ENCODE measurements around the gene CFLAR. TPM values are rescaled to one million over a fixed set of nuclear protein-coding genes. Genes with fewer than 3 reads are reported as not detected.

CFLAR gene
- total and polyA plus RNA-seq, 2 of the 4 experiments (the other 2 are of a cell fraction): 29.2 to 59.9 TPM

DNA sequence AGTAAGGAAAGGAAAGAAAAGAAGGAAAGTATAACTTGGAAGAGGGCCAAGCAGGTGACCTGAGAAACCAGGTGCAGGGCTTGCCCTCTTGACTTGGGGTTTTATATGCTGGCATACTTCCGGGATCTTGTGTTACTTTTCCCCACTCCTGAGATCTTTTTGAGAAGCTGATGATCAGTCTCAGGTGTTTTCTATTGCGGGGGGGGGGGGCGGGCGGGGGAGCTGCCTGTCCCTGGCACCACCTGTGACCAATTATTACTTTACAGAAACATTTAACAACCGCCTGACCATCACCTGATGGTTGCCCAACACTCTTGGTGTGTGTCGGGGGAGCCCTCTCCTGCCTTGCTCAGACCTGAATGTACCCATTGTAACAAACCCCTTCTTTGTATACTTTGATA lies 60.1 kb downstream of the CFLAR start:
- POLR2A ChIA-PET (ENCODE audit: unreplicated experiment): no interaction called here
- Histone ChIP-seq H3K36me3 (ENCODE audit: control insufficient read depth, insufficient read depth, low read length) (no peaks in the 10 kb centered on the region), H3K79me1 (ENCODE audit: low read depth in 1 of 2, low read length in 2 of 2) (no peaks in the 10 kb centered on the region), H4K5ac (ENCODE audit: low read depth, low read length) (no peak overlapping the region), H3K9me3 (ENCODE audit: control insufficient read depth, insufficient read depth, low read length) (no peaks in the 10 kb centered on the region), H4K8ac (ENCODE audit: low read depth in 2 of 2, low read length in 2 of 2) (no peak overlapping the region), H3K56ac (ENCODE audit: extremely low read depth, insufficient read depth, low read length) (no peak overlapping the region), H3K27ac (ENCODE audit: insufficient read depth, low read length) (no peak overlapping the region), H3K23ac (ENCODE audit: low read depth, low read length) (no peak overlapping the region), H2BK15ac (ENCODE audit: low read depth, low read length) (no peak overlapping the region), H2BK5ac (ENCODE audit: low read depth, low read length, poor library complexity, severe bottlenecking) (no peak overlapping the region), H3K14ac (replicated peaks; ENCODE audit: low read depth, low read length) (no peak overlapping the region), H3K4me3 (ENCODE audit: insufficient read depth, low read depth, low read length) (no peak overlapping the region), H2BK20ac (ENCODE audit: low read depth, low read length) (no peak overlapping the region), H2AFZ (replicated peaks; ENCODE audit: low read length, poor library complexity) (no peak overlapping the region), H3K27me3 (ENCODE audit: control insufficient read depth, insufficient read depth, low read length) (0 out of 2 replicates have a peak, but pooled peaks cover 2% of the 10 kb centered on the region), H3K4me1 (ENCODE audit: control insufficient read depth, insufficient read depth, low read length) (no peaks in the 10 kb centered on the region), H3K4ac (ENCODE audit: low read depth, low read length) (no peak overlapping the region), H2BK120ac (ENCODE audit: low read depth, low read length) (no peak overlapping the region), H3K4me2 (ENCODE audit: low read depth, low read length) (no peak overlapping the region), H2AK9ac (replicated peaks; ENCODE audit: low read depth, low read length, poor library complexity) (no peak overlapping the region), H3K9ac (ENCODE audit: low read depth, low read length) (no peak overlapping the region), H3K18ac (ENCODE audit: low read depth, low read length) (no peak overlapping the region), H3K9me1 (ENCODE audit: insufficient read depth, low read length) (no peaks in the 10 kb centered on the region), H4K91ac (ENCODE audit: insufficient read depth, low read depth, low read length) (no peak overlapping the region), H2AK5ac (ENCODE audit: low read depth, low read length) (no peak overlapping the region), H4K20me1 (ENCODE audit: insufficient read depth, low read length) (no peaks in the 10 kb centered on the region)
- in situ Hi-C loops (cut with MboI; ENCODE audit: low sequenced_read_pairs): loop anchor here (5.0 kb wide), 1 partner anchor 269 kb away; no protein-coding TSS in a partner anchor
- DNase-seq: no peak
- dilution Hi-C loops (cut with HindIII; ENCODE audit: low sequenced_read_pairs, unreplicated experiment): no loop called here
- intact Hi-C loops (cut with micrococcal nuclease): loop anchor here (5.0 kb wide), 1 partner anchor 104 kb away; the partner anchor contains the start of genes HYCC2 and NDUFB3
- no TSS peak for BruUV-seq (replicated peaks)
- no peak for ATAC-seq (ENCODE audit: low read depth)
- CTCF ChIA-PET: no interaction called here
- WGBS, 2 experiments (ENCODE audit: extremely low coverage in 2 of 2, insufficient read length in 1 of 2): no CpG with 5 or more reads among the region's 6 CpGs
- TF ChIP-seq RCOR1 (IDR thresholded peaks at IDR 0.05; ENCODE audit: insufficient replicate concordance, low read length): no peak
- TF ChIP-seq, protein P1, sequence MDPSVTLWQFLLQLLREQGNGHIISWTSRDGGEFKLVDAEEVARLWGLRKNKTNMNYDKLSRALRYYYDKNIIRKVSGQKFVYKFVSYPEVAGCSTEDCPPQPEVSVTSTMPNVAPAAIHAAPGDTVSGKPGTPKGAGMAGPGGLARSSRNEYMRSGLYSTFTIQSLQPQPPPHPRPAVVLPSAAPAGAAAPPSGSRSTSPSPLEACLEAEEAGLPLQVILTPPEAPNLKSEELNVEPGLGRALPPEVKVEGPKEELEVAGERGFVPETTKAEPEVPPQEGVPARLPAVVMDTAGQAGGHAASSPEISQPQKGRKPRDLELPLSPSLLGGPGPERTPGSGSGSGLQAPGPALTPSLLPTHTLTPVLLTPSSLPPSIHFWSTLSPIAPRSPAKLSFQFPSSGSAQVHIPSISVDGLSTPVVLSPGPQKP (IDR thresholded peaks at IDR 0.05; ENCODE audit: borderline replicate concordance, low read depth, low read length): no peak
- TF ChIP-seq SMC3 (IDR thresholded peaks at IDR 0.05; ENCODE audit: low read depth, low read length): no peak
- TF ChIP-seq RAD21 (IDR thresholded peaks at IDR 0.05; ENCODE audit: low read length): no peak
- no peak for TF ChIP-seq MAZ (IDR thresholded peaks at IDR 0.05; ENCODE audit: borderline replicate concordance, low read depth, low read length)
- no peak for TF ChIP-seq MXI1 (IDR thresholded peaks at IDR 0.05; ENCODE audit: borderline replicate concordance, low read depth, low read length)
- TF ChIP-seq CHD1 (IDR thresholded peaks at IDR 0.05; ENCODE audit: low read depth, low read length): no peak
- TF ChIP-seq RFX5 (IDR thresholded peaks at IDR 0.05; ENCODE audit: low read depth, low read length): no peak
- TF ChIP-seq, protein P2, sequence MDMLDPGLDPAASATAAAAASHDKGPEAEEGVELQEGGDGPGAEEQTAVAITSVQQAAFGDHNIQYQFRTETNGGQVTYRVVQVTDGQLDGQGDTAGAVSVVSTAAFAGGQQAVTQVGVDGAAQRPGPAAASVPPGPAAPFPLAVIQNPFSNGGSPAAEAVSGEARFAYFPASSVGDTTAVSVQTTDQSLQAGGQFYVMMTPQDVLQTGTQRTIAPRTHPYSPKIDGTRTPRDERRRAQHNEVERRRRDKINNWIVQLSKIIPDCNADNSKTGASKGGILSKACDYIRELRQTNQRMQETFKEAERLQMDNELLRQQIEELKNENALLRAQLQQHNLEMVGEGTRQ (IDR thresholded peaks at IDR 0.05; ENCODE audit: low read depth, low read length): no peak
- no peak for TF ChIP-seq POLR2A (IDR thresholded peaks at IDR 0.05; ENCODE audit: low read depth, low read length)
- TF ChIP-seq CEBPB (IDR thresholded peaks at IDR 0.05; ENCODE audit: low read depth, low read length): no peak

Measured in IMR-90 (cell line).